T1000 (cell line): ENCODE data around the gene SFRP4.
A peak's percentile ranks its signal among the peaks of the same experiment; 100 is the strongest.
"Not testable (repeated sequence)": the region's sequence is repeated elsewhere in the genome, so short reads cannot be mapped to it uniquely, and the experiment has no call there.

Experiments used
- DNase-seq: peaks from one replicate; lab custom pipeline; 2025; ENCODE audit warnings: mixed read lengths; lab: John Stamatoyannopoulos, UW

The SFRP4 gene

GRCh38 chr7:37916673-37917660, at the start of gene SFRP4:
TSS of gene SFRP4 (minus strand) at chr7:37916817. CDS start at chr7:37916537, 280 bp downstream.
- DNase-seq = peak; percentile 46

GRCh38 chr7:37964196-37964595, 47.6 kb upstream of the SFRP4 start:
- DNase-seq = no peak

GRCh38 chr7:37961251-37961650, 44.6 kb upstream of the SFRP4 start:
- no peak for DNase-seq

- no peak for DNase-seq
Observed at GRCh38 chr7:37960483-37960882, 43.9 kb upstream of the SFRP4 start.

- DNase-seq = no peak
Observed at GRCh38 chr7:37957221-37957970, 40.8 kb upstream of the SFRP4 start.

- no peak for DNase-seq
Observed at GRCh38 chr7:37956791-37957190, 40.2 kb upstream of the SFRP4 start.

- DNase-seq = not testable (repeated sequence)
Observed at GRCh38 chr7:37954217-37954616, 37.6 kb upstream of the SFRP4 start.

GRCh38 chr7:37952240-37952639, 35.6 kb upstream of the SFRP4 start:
- no peak for DNase-seq

GRCh38 chr7:37947941-37948210, 31.3 kb upstream of the SFRP4 start:
- DNase-seq = no peak

GRCh38 chr7:37947138-37947940, 30.7 kb upstream of the SFRP4 start:
- DNase-seq = no peak

GRCh38 chr7:37945336-37945735, 28.7 kb upstream of the SFRP4 start:
- DNase-seq = no peak

- no peak for DNase-seq
Observed at GRCh38 chr7:37944737-37945054, 28.1 kb upstream of the SFRP4 start.

- DNase-seq = no peak
Observed at GRCh38 chr7:37943905-37944736, 27.5 kb upstream of the SFRP4 start.

- DNase-seq = no peak
Observed at GRCh38 chr7:37942934-37943610, 26.5 kb upstream of the SFRP4 start.

- DNase-seq = no peak
Observed at GRCh38 chr7:37933018-37933566, 16.5 kb upstream of the SFRP4 start.

GRCh38 chr7:37932543-37932942, 15.9 kb upstream of the SFRP4 start:
- DNase-seq = no peak

- DNase-seq = no peak
Observed at GRCh38 chr7:37930226-37930948, 13.8 kb upstream of the SFRP4 start.

GRCh38 chr7:37928878-37929277, 12.3 kb upstream of the SFRP4 start:
- DNase-seq = no peak

- DNase-seq = no peak
Observed at GRCh38 chr7:37927773-37928444, 11.3 kb upstream of the SFRP4 start.
